ENCODE data around the gene CALHM3.

GRCh38 chr10:103423748-103424147 is 55.3 kb downstream of the CALHM3 start:
- TF ChIP-seq CTCF (IDR thresholded peaks at IDR 0.05): no peak
- no peak for TF ChIP-seq POLR2A (IDR thresholded peaks at IDR 0.05)
